HL-60 (cell line): ENCODE measurements around the gene ARL14EP.

Source experiments
- DNase-seq, 2 experiments: peaks; one replicate each; pipeline ENCODE4 v3.0.0-alpha.2; 2010 to 2020; ENCODE audit warnings: low read depth in 1 of 2, low spot score in 1 of 2
- H3K27ac ChIP-seq: fragments of 250-450 bp; sonication (Bioruptor Pico); replicated peaks from 2 replicates; pipeline ENCODE4 v1.5.1; 2020; ENCODE audit warnings: mild to moderate bottlenecking, moderate library complexity
- H3K27me3 ChIP-seq: fragments of 250-450 bp; sonication (Bioruptor Pico); 2 replicates; pipeline ENCODE4 v1.5.1; 2021; ENCODE audit warnings: mild to moderate bottlenecking, moderate library complexity; ENCODE audit not compliant: insufficient read depth, poor library complexity, severe bottlenecking
- H3K4me3 ChIP-seq: replicated peaks from 2 replicates; pipeline ENCODE4 v1.5.1; 2011; ENCODE audit warnings: mild to moderate bottlenecking, control low read depth, low read length; ENCODE audit not compliant: insufficient read depth
- GABPA ChIP-seq: IDR thresholded peaks from 2 replicates; pipeline ENCODE4 v1.6.1; 2012; ENCODE audit warnings: low read depth
- POLR2AphosphoS5 ChIP-seq: IDR thresholded peaks from 2 replicates; pipeline ENCODE4 v1.6.1; 2012; ENCODE audit warnings: low read depth
- SPI1 ChIP-seq: IDR thresholded peaks from 2 replicates; pipeline ENCODE4 v1.6.1; 2012; ENCODE audit warnings: low read depth, mild to moderate bottlenecking, borderline replicate concordance
- TF ChIP-seq, protein P1 (sequence below): IDR thresholded peaks from 2 replicates; pipeline ENCODE4 v1.6.1; 2012; ENCODE audit warnings: low read depth; ENCODE audit not compliant: insufficient replicate concordance
- TF ChIP-seq, protein P2 (sequence below): IDR thresholded peaks from one replicate; pipeline ENCODE4 v1.5.1; 2011; ENCODE audit warnings: low read length, control low read depth, inconsistent platforms; ENCODE audit not compliant: insufficient read depth

Gene ARL14EP

DNA sequence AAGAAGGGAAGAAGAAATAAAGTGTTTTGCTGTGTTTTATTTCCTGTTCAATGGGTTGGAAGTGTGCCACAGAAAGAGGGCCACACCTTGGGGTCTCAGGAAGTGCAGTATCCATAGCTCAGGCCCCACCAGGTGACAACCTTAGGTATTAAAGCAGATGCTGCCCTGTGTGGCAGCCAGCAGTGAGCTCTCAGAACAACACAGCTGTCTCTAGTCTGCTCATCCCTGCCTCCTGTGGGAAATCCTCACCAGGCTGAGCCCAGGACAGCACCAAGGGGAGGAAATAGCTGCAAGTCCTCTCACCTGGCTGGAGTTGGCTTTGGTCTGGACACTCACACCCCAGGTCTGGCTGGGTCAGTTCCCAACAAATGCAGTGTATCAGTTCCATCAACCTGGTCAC is 25.1 kb downstream of the ARL14EP start:
- Histone ChIP-seq H3K27me3 (no peaks in the 10 kb centered on the region), H3K4me3 (no peak overlapping the region), H3K27ac (no peak overlapping the region)
- DNase-seq = no peak
- TF ChIP-seq SPI1 (no peak), GABPA (no peak), POLR2AphosphoS5 (no peak)
- TF ChIP-seq, protein P1, sequence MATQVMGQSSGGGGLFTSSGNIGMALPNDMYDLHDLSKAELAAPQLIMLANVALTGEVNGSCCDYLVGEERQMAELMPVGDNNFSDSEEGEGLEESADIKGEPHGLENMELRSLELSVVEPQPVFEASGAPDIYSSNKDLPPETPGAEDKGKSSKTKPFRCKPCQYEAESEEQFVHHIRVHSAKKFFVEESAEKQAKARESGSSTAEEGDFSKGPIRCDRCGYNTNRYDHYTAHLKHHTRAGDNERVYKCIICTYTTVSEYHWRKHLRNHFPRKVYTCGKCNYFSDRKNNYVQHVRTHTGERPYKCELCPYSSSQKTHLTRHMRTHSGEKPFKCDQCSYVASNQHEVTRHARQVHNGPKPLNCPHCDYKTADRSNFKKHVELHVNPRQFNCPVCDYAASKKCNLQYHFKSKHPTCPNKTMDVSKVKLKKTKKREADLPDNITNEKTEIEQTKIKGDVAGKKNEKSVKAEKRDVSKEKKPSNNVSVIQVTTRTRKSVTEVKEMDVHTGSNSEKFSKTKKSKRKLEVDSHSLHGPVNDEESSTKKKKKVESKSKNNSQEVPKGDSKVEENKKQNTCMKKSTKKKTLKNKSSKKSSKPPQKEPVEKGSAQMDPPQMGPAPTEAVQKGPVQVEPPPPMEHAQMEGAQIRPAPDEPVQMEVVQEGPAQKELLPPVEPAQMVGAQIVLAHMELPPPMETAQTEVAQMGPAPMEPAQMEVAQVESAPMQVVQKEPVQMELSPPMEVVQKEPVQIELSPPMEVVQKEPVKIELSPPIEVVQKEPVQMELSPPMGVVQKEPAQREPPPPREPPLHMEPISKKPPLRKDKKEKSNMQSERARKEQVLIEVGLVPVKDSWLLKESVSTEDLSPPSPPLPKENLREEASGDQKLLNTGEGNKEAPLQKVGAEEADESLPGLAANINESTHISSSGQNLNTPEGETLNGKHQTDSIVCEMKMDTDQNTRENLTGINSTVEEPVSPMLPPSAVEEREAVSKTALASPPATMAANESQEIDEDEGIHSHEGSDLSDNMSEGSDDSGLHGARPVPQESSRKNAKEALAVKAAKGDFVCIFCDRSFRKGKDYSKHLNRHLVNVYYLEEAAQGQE = no peak
- TF ChIP-seq, protein P2, sequence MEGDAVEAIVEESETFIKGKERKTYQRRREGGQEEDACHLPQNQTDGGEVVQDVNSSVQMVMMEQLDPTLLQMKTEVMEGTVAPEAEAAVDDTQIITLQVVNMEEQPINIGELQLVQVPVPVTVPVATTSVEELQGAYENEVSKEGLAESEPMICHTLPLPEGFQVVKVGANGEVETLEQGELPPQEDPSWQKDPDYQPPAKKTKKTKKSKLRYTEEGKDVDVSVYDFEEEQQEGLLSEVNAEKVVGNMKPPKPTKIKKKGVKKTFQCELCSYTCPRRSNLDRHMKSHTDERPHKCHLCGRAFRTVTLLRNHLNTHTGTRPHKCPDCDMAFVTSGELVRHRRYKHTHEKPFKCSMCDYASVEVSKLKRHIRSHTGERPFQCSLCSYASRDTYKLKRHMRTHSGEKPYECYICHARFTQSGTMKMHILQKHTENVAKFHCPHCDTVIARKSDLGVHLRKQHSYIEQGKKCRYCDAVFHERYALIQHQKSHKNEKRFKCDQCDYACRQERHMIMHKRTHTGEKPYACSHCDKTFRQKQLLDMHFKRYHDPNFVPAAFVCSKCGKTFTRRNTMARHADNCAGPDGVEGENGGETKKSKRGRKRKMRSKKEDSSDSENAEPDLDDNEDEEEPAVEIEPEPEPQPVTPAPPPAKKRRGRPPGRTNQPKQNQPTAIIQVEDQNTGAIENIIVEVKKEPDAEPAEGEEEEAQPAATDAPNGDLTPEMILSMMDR = no peak

GRCh38 chr11:30349885-30350284 is 27.0 kb downstream of the ARL14EP start:
- H3K27ac ChIP-seq = no peak overlapping the region
- no peaks in the 10 kb centered on the region for H3K27me3 ChIP-seq
- TF ChIP-seq, protein P2 = no peak
- TF ChIP-seq POLR2AphosphoS5 = no peak
- TF ChIP-seq GABPA = no peak
- TF ChIP-seq, protein P1 = no peak
- no peak for TF ChIP-seq SPI1
- DNase-seq = no peak
- no peak overlapping the region for H3K4me3 ChIP-seq

GRCh38 chr11:30350384-30350783 is 27.5 kb downstream of the ARL14EP start:
- Histone ChIP-seq H3K27me3 (no peaks in the 10 kb centered on the region), H3K4me3 (no peak overlapping the region), H3K27ac (no peak overlapping the region)
- no peak for DNase-seq
- no peak for TF ChIP-seq GABPA
- TF ChIP-seq, protein P1 = no peak
- TF ChIP-seq, protein P2 = no peak
- TF ChIP-seq SPI1 = no peak
- no peak for TF ChIP-seq POLR2AphosphoS5
